ENCODE results near the gene DNAAF5.
"Not testable (repeated sequence)": the region's sequence is repeated elsewhere in the genome, so short reads cannot be mapped to it uniquely, and the experiment has no call there.

DNAAF5 gene

DNA sequence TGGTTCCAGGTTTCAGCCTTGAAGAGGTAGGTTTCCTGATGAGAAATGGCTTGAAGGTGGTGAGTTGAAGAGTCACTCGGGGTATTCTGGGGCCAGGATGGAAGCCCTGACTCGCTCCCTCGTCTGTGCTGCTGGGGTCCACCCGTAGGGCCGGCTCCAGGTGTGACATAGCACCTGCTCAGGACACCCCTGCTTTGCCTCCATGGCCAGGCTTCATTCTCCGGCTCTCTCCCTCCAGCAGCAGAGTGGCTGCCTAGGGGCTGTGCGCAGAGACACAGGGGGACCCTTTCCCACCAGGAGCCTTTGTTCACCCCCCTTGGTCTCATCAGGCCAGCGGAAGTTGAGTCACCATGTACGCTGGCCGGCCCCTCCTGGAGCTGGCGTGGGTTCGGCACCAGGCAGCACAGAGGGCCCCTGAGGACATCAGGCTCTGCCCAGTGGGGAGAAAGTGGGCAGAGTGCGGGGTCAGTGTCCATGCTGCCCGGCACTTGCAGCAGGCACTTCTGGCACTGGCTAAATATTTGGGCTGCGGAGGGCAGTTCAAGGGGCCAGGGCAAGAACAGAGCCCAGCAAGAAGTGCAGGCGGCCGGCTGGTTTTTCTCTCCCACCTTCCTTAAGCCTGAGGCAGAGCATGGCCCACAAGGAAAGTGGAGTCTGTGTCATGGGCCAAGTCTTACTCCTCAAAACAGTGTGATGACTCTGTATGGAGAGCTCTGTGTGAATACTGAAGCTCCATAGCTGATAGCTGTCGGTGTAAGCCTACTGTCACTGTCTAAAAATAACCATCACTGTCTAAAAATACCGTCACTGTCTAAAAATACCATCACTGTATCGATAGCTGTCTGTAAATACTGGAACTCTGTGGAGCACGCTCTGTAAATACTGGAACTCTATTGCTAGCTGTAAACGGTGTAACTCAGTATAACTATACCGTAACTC is 4.3 kb downstream of the DNAAF5 start:
- DNase-seq, result no peak

DNA sequence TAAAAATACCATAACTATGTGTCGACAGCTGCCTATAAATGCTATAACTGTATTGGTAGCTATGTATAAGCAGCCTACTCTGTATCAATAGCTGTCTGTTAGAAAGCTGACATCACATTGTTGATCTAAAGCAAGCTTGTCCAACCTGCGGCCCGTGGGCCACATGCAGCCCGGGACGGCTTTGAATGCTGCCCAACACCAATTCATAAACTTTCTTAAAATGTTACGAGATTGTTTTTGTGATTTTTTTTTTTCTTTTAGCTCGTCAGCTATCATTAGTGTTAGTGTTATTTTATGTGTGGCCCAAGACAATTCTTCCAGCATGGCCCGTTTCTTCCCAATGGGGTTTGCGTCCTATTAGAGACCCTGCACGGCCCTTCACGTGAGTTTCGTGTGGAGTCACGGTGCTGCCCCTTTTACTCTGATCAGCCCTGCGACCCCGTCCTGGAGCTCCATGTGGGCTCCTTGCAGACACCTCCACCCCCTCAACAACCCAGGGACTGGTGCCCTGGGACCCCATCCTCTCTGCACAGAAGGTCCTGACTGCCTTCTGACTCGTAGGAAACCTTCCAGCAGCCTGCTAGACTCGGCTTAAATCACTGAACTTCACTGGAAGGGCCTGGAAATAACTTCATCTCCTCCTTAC is 5.1 kb downstream of the DNAAF5 start:
- DNase-seq, result no peak

DNA sequence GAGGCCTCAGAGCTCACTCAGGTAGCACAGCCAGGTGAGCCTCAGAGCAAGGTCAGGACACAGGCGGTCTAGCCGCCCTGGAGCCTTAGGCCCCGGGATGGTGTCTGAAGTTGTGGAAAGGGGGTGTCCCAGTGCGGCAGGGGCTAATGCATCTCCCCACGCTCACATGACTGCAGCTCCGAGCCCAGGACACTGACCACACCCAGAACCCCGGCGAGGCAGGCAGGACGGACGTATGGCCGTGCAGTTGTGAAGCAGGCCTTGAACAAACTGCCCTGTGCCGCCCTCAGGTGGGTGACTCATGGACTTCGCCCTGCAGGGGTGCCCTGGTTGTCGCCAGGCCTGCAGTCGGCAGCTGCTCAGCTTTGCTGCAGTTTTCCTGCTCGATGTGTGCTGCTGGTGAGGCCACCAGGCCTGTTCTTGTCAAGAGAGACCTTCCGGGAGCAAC is 5.6 kb downstream of the DNAAF5 start:
- no peak for DNase-seq

DNA sequence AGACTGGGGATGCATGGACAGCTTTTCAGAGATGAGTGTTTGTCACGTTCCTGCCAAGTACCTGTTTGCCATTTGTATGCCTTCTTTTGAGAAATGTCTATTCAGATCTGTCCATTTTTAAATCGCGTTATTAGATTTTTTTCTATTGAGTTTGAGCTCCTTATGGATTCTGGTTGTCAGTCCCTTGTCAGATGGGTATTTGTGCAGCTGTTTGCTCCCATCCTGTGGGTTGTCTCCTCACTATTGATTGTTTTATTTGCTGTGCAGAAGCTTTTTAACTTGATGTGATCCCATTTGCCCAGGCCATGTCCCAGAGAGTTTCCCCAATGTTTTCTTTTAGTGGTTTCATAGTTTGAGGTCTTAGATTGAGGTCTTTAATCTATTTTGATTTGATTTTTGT is 6.1 kb downstream of the DNAAF5 start:
- no peak for DNase-seq

DNA sequence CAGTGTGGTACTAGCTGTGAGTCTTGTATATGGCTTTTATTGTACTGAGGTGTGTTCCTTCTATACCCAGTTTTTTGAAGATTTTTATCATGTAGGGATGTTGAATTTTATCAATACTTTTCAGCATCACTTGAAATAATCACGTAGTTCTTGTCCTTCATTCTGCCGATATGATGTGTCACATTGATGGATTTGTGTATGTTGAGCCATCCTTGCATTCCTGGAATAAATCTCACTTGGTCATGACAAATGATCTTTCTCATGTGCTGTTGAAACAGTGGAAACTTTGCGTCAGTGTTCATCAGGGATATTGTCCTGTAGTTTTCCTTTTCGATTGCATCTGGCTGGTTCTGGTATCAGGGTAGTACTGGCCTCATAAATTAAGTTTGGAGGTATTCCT is 7.7 kb downstream of the DNAAF5 start:
- no peak for DNase-seq

DNA sequence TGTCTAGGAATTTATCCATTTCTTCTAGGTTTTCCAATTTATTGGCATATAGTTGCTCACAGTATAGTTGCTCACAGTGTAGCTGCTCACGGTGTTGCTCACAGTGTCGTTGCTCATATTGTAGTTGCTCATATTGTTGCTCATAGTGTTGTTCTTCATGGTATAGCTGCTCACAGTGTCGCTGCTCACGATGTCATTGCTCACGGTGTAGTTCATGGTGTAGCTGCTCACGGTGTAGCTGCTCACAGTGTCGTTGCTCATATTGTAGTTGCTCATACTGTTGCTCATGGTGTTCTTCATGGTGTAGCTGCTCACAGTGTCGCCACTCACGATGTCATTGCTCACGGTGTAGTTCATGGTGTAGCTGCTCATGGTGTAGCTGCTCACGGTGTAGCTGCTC is 8.3 kb downstream of the DNAAF5 start:
- no peak for DNase-seq

DNA sequence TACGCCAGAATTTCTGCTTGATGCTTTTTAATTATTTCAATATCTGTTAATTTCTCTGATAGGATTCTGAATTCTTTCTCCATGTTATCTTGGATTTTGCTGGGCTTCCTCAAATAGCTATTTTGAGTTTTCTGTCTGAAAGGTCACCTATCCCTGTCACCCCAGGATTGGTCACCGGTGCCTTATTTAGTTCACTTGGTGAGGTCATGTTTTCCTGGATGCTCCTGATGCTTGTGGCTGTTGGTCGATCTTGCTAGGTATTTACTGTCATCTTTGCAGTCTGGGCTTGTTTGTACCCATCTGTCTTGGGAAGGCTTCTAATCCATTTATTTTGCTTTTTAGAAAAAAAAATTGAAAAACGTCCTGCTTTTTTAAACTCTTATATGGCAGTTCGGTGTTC is 11.7 kb downstream of the DNAAF5 start:
- DNase-seq, result no peak

DNA sequence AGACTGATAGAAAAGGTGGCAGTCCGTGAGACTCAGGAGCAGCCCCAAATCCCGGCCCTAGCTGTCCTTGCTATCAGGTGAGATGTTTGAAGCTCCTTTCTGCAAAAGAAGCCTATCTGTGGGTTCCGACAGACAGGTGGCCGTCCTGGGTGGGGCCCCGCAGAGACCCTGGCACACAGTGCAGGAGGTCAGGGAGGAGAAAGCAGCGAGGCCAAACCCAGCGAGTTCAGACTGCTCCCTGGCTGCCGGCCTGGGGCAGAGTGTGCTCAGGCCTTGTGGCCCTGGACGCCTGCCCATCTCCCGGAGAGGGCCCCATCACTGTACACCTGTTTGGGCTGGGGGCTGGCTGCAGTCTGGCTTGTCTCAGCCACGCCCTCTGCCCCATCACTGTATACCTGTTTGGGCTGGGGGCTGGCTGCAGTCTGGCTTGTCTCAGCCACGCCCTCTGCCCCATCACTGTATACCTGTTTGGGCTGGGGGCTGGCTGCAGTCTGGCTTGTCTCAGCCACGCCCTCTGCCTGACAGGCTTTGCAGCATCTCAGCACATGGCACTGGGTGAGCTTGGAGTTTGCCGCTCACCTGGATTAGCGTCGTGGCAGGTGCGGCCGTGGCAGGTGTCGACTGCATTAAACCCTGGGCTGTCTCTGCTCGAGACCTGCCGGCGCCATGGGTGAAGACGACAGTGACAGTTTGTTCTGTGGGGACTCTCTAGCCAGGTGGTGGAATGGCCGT is 12.4 kb downstream of the DNAAF5 start:
- DNase-seq, result no peak

DNA sequence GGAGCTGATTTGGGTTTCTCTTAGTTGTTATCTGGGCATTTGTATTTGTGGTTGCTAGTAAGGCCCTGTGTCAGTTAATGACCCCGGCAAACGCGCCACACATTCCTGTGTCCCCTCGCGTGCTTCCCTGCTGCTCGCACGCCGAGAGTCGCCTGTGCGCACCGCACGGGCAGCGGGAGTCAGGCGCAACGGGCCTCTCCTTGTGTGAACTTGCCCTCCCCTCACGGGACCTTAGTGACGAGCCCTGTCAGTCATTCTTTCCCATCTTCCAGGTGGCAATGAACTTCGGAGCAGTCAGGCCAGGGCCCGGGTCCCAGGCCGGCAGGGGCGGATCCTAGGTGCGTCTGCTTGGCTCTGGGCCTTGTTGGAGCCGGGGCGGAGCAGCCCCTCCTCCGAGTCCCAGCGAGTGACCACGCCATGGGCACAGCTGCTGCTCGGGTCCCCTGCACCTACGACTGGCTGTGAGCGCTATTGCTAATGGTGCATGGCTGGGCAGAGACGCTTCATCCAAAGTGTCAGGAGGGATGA is 13.0 kb downstream of the DNAAF5 start:
- no peak for DNase-seq

DNA sequence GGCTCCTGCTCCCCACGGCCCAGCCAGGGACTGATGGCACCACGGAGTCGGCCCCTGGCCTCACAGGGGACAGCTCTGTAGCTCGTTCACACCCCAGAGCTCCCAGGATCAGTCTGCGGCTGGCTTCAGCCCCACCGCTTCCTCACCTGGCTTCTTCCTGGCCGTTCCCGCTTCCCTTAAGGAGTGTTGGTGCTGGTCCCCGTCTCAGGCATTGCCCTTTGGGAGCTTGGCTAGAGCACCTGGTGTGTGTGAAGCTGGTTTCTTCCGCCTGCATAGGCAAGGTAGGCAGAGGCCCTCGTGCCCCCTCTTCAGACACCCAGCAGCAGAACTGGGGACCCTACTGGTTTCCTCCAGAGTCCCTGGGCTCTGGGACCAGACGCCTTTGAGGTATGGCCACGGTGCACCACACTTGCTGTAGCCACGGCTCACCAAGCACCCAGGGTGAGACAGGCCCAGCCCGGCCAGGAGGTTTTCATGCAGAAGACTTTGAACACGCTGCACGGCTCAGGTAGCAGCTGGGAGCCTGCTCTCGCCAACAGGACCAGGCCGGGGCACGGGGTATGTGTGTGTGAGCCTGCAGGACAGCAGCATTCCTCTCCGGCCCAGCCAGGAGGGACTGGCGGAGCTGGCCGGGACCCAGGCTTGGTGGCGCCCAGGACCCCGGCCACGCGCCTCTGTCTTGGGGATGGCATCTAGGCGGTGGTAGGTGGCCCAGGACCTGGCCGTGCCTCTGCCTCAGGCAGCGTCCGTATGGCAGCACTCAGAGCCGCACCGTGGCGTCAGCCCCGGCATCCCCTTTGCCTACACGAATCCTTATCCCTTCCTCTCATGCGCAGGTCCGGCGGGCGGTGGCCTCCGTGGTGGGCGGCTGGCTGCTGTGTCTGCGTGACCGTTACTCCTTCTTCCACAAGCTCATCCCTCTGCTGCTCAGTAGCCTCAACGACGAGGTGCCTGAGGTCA is 13.8 kb downstream of the DNAAF5 start:
- no peak for DNase-seq

DNA sequence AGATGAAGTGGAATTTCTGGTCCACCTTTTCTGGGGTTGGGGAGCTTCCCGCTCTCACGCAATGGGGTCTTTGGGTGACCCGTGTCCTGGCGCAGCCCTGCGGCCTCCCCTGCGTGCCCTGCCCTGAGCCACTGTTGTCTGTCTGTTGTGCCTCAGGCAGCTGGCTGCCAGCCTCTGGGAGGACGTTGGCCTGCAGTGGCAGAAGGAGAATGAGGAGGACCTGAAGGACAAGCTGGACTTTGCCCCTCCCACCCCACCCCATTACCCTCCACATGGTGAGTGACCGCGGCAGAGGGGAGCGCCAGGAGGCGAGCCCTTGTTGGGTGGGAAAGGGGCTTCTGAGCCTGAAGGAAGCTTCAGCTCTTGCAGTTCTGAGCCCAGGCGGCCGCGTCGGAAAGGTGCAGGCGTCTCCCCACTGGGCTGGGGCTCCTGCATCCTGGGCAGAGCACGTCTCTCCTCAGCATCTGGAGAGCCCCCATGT is 14.7 kb downstream of the DNAAF5 start:
- DNase-seq, result no peak

DNA sequence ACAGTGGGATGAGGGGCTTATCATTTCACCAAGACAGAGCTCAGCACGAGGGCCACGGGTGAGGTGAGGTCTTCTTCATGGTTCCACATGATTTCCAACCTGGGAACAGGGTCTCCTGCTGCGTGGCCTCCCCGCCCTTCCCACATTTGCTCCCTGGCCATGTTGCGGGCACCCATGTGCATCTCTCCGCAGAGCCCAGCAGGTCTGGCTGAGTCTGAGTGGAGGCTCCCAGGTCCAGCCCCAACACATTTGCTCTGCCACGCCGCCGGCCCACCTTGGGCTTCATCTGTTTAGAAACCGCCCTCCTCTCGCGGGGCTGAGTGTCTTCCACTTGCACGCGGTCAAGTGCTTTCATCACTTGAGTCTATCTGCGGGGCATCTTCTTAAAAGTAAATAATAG is 15.4 kb downstream of the DNAAF5 start:
- no peak for DNase-seq

DNA sequence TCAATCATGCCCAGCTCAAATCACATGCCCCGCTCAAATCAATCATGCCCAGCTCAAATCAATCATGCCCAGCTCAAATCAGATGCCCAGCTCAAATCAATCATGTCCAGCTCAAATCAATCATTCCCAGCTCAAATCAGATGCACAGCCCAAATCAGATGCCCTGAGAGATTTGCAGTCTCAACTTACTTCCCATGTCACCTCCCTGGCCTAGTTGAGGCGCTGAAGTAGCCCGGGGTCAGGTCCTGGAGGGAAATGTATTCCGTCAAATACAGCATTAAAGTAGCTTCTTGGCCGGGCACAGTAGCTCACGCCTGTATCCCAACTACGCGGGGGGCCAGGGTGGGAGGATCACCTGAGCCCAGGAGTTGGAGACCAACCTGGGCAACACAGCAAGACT is 16.3 kb downstream of the DNAAF5 start:
- DNase-seq, result no peak

DNA sequence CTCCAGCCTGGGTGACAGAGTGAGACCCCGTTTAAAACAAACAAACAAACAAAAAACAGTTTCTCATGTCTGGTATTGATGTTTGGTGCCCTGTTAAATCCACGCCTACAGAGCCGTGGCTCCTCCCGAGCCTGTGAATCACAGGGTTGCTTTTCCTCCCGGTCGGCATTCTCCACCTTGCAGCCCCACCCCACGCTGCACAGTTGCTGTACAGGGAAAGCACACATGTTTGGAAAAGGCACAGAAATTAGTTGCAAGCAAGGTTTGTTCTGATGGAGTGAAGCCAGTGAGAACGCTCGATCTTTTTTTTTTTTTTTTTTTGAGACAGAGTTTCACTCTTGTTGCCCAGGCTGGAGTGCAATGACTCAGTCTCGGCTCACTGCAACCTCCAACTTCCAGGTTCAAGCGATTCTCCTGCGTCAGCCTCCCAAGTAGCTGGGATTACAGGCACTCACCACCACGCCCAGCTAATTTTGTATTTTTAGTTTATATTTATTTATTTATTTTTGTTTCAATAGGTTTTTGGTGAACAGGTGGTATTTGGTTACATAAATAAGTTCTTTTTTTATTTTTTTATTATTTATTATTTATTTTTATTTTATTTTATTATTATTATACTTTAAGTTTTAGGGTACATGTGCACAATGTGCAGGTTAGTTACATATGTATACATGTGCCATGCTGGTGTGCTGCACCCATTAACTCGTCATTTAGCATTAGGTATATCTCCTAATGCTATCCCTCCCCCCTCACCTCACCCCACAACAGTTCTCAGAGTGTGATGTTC is 17.0 kb downstream of the DNAAF5 start:
- not testable (repeated sequence) for DNase-seq

DNA sequence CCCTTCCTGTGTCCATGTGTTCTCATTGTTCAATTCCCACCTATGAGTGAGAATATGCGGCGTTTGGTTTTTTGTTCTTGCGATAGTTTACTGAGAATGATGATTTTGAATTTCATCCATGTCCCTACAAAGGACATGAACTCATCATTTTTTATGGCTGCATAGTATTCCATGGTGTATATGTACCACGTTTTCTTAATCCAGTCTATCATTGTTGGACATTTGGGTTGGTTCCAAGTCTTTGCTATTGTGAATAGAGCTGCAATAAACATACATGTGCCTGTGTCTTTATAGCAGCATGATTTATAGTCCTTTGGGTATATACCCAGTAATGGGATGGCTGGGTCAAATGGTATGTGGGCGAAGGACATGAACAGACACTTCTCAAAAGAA is 17.6 kb downstream of the DNAAF5 start:
- DNase-seq, result not testable (repeated sequence)

DNA sequence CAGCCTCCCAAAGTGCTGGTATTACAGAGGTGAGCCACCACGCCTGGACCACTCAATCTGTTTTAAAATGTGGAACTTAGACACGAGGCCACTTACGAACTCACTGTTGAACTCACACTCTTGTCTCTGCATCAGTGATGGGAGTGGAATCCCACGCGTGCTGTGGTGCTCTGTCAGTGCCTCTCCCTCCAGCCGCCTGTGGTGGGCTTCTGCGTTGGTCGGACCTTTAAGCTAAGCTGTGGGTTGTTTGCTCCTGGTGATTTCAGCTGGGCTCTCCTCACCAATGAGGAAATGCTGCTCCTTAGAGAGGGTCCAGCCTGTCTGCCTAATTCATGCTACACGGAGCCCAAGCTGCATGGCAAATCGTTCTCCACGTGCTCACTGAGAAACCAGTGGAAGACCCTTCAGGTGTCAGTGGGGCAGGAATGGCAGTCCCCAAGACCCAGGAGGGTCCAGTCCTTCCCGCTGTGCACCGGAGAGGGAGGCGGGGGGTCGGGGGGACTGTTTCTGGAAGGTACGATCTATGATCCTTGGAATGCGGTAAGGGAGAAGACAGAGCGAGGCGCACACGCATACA is 18.4 kb downstream of the DNAAF5 start:
- no peak for DNase-seq

DNA sequence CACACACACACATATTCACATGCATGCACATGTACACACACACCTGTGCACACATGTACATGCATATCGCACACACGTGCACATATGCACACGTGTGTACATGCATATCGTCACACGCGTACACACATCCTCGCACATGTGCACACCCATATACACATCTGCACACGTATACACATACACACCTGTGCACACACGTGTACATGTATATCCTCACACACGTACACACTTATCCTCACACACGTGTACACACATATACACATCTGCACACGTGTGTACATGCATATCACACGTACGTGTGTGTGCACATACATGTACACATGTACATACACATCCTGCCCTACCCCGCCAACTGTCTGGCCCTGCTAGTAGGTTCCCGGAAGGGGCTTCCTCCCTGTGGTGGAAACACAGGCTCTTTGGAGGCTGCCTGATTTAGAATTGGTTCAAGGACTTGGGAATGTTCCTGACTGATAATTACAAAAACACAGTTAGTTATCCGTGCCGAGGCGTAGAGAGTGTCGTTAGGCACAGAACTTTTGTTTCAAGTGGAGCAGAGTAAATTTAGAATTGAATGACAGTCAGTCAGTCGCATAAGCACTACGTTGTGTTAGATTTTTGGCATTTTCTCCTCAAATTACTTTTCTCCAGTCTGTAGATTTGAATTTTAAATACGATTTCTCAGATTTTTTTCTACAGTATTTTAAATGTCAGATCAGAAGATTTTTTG is 19.1 kb downstream of the DNAAF5 start:
- DNase-seq, result no peak

DNA sequence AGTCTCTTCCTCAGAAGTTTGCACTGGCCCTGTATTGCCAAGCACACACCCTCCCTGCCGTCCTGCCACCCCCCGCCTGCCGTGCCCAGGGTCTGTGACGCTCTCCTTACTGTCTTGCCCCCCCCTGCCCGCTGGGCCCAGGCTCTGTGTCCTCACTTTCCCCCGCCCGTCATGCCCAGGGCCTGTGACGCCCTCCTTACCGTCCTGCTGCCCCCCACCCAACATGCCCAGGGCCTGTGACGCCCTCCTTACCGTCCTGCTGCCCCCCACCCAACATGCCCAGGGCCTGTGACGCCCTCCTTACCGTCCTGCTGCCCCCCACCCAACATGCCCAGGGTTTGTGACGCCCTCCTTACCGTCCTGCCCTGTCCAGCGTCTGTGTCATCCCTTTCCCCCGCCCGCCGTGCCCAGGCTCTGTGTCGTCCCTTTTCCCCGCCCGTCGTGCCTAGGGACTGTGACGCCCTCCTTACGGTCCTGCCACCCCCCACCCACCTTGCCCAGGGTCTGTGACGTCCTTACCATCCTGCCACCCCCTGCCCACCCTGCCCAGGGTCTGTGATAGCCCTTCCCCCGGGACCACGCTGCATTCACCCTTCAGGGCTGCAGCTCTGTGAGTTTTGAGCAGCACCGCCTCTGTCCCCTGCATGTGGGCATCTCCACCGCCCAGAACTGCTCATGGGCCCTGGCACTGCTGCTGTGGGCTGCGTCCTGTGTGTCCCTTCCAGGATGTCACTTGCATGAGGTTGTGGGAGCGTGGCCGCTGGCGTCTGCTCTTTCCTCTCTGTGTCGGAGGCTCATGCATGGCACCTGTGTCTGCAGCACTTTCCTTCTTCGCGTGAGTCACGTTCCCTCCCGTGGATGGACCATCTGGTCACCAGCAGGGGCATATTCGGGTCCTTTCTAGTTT is 19.9 kb downstream of the DNAAF5 start:
- DNase-seq, result no peak

DNA sequence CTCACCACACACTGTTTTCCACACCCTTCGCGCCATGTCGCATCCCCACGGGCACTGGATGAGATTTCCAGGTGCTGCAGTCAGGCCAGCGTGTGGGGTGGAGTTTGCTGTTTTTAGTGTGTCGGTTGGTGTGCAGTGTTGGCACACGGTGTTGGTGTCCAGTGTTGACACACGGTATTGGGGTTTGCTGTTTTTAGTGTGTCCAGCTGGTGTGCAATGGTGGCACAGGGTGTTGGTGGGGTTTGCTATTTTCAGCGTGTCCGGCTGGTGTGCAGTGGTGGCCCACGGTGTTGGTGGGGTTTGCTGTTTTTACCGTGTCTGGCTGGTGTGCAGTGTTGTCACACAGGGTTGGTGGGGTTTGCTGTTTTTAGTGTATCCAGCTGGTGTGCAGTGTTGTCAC is 20.7 kb downstream of the DNAAF5 start:
- no peak for DNase-seq
